GM12874 (cell line): Measurements from ENCODE around the gene ZDHHC14.

Experiments used
- TF ChIP-seq, protein P1 (sequence below): IDR thresholded peaks from 2 replicates; pipeline ENCODE4 v1.5.1; 2011; ENCODE audit warnings: low read depth, mild to moderate bottlenecking, control low read depth, low read length, moderate library complexity; ENCODE audit not compliant: insufficient read depth

ZDHHC14 gene

DNA sequence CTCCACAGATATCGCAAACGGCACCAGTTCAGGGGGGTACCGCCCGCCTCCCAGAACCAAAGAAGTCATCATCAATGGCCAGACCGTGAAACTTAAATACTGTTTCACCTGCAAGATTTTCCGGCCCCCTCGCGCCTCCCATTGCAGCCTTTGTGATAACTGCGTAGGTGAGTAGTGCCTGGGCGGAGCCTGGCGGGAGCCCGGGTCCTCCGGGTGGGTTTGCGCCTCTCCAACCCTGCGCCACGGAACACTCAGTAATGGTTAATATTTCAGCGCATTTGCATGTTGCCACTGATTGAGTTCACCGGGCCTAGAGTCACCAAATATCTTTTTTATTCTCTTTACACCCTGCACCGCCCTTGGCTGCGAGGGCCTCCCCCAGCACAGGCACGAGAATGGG lies 212.0 kb downstream of the ZDHHC14 start:
- TF ChIP-seq, protein P1, sequence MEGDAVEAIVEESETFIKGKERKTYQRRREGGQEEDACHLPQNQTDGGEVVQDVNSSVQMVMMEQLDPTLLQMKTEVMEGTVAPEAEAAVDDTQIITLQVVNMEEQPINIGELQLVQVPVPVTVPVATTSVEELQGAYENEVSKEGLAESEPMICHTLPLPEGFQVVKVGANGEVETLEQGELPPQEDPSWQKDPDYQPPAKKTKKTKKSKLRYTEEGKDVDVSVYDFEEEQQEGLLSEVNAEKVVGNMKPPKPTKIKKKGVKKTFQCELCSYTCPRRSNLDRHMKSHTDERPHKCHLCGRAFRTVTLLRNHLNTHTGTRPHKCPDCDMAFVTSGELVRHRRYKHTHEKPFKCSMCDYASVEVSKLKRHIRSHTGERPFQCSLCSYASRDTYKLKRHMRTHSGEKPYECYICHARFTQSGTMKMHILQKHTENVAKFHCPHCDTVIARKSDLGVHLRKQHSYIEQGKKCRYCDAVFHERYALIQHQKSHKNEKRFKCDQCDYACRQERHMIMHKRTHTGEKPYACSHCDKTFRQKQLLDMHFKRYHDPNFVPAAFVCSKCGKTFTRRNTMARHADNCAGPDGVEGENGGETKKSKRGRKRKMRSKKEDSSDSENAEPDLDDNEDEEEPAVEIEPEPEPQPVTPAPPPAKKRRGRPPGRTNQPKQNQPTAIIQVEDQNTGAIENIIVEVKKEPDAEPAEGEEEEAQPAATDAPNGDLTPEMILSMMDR: no peak

DNA sequence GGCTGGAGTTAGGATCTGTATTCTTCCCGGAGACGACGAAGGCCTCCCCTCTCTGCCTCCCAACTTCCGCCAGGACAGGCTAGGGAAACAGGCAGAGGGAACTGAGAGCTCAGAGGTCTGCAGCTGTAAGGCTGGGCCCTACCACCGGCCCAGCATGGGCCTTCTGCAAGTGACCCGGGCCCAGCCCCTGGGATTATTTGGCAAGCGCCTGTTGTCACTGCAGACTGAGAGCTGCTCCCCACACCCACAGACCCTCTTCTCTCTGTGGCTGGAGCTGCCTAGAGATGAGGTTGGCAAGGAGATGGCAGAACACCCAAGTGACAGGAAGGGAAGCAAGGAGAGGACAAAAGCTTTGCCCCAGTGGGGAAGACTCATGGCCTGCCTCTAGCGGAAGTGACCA lies 212.6 kb downstream of the ZDHHC14 start:
- TF ChIP-seq, protein P1: no peak

DNA sequence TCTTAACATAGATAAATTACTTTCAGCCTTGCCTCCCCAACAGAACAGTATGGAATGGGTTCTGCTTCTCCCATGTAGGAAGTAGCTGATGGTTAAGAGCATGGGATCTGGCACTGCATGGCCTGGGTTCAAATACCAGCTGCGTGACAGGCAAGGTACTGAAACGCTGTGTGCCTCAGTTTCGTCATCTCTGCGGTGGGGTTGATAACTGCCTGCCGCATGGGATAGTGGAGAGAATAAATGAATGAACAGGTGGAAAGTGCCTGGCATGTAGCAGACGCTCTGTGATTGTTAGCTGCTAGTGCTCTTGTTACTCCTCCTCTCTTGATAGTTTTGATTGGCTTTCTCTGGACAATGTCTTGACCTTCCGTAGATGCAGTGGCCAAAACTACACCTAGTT lies 213.3 kb downstream of the ZDHHC14 start:
- TF ChIP-seq, protein P1: no peak

DNA sequence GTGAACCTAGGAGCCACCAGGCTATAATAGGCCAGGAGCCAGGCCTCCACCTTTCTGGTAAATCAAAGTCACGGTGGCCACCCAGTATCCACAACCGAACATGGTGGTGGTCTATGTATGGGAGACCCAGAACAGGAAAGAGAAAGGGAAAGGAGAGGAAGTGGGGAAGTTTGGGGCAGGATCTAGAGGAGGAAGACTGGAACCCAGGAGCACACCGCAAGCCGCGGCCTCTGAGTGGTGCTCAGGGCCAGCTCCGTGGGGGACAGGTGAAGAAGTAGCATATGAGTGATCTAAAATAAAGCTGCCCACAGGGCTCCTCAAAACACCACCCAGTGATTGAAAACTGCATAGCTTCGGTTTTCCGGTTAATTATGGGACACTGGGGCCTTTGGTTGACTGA lies 214.8 kb downstream of the ZDHHC14 start:
- TF ChIP-seq, protein P1: no peak

DNA sequence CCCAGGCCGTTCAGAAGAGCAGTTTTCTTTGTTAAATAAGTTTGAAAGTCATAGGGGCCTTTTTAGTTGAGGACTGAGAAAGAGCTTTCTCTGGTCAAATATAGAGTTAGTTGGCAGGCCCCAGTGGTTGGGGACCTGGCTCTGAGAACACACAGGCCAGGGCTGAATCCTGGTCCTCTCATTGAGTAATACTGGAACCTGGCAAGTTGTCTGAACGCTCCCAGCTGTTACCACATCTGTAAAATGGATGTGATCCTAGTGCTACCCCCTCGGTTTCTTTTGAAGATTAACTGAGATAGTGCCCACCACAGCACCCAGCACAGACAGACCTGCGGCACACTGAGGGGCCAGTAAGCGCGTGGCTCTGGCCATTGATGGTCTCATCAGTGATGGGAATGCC lies 215.5 kb downstream of the ZDHHC14 start:
- TF ChIP-seq, protein P1: no peak

DNA sequence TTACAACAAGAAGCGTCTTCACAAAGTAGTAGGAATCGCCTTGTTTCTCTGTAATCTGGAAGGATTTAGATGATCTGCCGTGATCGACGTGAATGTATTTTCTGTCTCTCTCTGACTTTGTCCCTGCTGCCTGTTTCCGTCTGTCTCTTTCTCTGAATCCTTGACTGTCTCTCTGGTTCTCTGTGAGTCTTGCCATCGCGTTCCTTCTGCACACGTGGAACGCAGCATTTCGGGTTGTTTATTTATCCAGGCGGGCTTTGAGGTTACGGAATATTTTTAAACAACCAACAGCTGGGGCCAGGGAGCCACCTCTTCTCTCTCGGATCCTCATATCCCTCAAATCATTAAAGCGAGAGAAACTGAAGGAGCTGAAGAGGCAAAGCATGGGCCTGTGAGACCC lies 215.9 kb downstream of the ZDHHC14 start:
- TF ChIP-seq, protein P1: no peak

DNA sequence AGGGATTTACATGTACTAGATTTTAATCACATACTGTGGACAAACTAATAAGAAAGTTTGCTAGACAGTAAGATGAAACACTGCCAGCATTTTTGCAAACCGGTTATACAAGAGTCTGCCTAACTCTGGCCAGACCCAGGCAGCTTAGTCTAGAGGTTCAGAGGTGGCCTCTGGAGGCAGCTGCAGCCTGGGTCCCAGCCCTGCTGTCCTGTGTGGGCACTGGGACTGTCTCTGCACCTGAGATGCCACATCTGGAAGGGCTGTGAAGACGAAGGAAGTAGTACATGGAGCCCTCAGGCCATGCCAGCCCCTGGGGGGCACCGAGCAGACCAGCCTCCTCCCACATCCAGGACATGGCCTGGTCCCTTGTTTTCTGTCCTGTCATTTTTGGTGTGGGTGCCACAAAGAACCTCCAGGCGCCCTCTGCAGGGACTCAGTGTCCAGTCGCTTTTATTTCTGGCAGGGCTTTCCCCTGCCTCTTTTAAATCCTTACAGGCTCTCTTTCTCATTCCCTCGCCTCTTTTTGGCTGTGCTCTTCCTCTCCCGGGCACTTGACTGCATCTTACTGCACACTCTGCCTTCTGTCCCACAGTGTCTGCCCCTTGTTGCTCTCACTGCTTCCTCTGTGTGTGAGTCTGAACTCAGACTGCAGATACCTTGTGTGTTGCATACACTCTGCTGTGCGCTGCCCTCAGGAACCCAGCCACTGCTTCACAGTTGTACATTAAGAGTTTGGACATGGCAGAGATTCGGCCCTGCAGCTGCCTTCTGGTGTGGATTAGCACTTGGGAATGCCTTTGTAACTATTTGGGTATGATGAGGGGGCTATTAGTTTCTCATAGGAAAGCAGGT lies 216.7 kb downstream of the ZDHHC14 start:
- TF ChIP-seq, protein P1: peak; percentile 57
